ENCODE data around the gene FBLN7.

- TF ChIP-seq CTCF (IDR thresholded peaks at IDR 0.05; ENCODE audit: low read depth, low read length, missing input control): no peak
- TF ChIP-seq YY1 (IDR thresholded peaks at IDR 0.05): no peak
- TF ChIP-seq GABPA (IDR thresholded peaks at IDR 0.05 in 1 of 2, conservative IDR thresholded peaks at IDR 0.05 in 1 of 2): no peak
- no peak for TF ChIP-seq ATF3 (IDR thresholded peaks at IDR 0.05)
- TF ChIP-seq TAF1 (conservative IDR thresholded peaks at IDR 0.05): no peak
- TF ChIP-seq REST (IDR thresholded peaks at IDR 0.05): no peak
- no peak for TF ChIP-seq JUND (IDR thresholded peaks at IDR 0.05)
- no peak for TF ChIP-seq MAX (IDR thresholded peaks at IDR 0.05)
- no peak for TF ChIP-seq RXRA (IDR thresholded peaks at IDR 0.05)
- TF ChIP-seq SP1 (IDR thresholded peaks at IDR 0.05): no peak
- TF ChIP-seq ZBTB33 (IDR thresholded peaks at IDR 0.05): no peak
- TF ChIP-seq RAD21 (IDR thresholded peaks at IDR 0.05): no peak
- no peak for TF ChIP-seq HNF4A (conservative IDR thresholded peaks at IDR 0.05)
Measured at GRCh38 chr2:112136096-112136495, 2.1 kb upstream of the FBLN7 start.
